Hepatocyte (in vitro differentiated cells): Measurements from ENCODE around the gene GPER1. TPM values are rescaled to one million over a fixed set of nuclear protein-coding genes. Genes with fewer than 3 reads are reported as not detected.

Experiments used
- DNase-seq: peaks from one replicate; pipeline ENCODE4 v3.0.0-alpha.2; 2016; ENCODE audit warnings: low spot score
- H2AFZ ChIP-seq: fragments of 200-600 bp; sonication (generic); 2 replicates; pipeline ENCODE4 v1.6.0; 2016; ENCODE audit warnings: antibody characterized with exemption, mild to moderate bottlenecking
- H3K27ac ChIP-seq: fragments of 200-600 bp; sonication (generic); 2 replicates; pipeline ENCODE4 v1.5.1; 2016; ENCODE audit warnings: mild to moderate bottlenecking
- H3K27me3 ChIP-seq: fragments of 200-600 bp; sonication (generic); 2 replicates; pipeline ENCODE4 v1.6.1; 2016
- H3K36me3 ChIP-seq: fragments of 200-600 bp; sonication (generic); replicated peaks from 2 replicates; pipeline ENCODE4 v1.5.1; 2016; ENCODE audit warnings: low read depth; ENCODE audit not compliant: insufficient read depth
- H3K4me1 ChIP-seq: fragments of 200-600 bp; sonication (generic); 2 replicates; pipeline ENCODE4 v1.5.1; 2016; ENCODE audit warnings: mild to moderate bottlenecking, moderate library complexity; ENCODE audit not compliant: insufficient read depth
- H3K4me2 ChIP-seq: fragments of 200-600 bp; sonication (generic); 2 replicates; pipeline ENCODE4 v1.6.0; 2016
- H3K4me3 ChIP-seq: fragments of 200-600 bp; sonication (generic); 2 replicates; pipeline ENCODE4 v1.5.1; 2016; ENCODE audit warnings: mild to moderate bottlenecking
- H3K79me2 ChIP-seq: fragments of 200-600 bp; sonication (generic); 2 replicates; pipeline ENCODE4 v1.6.0; 2017; ENCODE audit warnings: mild to moderate bottlenecking
- H3K9me2 ChIP-seq: fragments of 200-600 bp; sonication (generic); replicated peaks from 2 replicates; pipeline ENCODE4 v1.6.0; 2017; ENCODE audit warnings: mild to moderate bottlenecking; ENCODE audit not compliant: insufficient read depth
- H3K9me3 ChIP-seq: fragments of 200-600 bp; sonication (generic); 2 replicates; pipeline ENCODE4 v1.5.1; 2016; ENCODE audit warnings: low read depth, mild to moderate bottlenecking
- H4K20me1 ChIP-seq: fragments of 200-600 bp; sonication (generic); 2 replicates; pipeline ENCODE4 v1.6.0; 2016; ENCODE audit warnings: mild to moderate bottlenecking; ENCODE audit not compliant: insufficient read depth, poor library complexity, severe bottlenecking
- EZH2 ChIP-seq: fragments of 200-600 bp; sonication (generic); IDR thresholded peaks from 2 replicates; pipeline ENCODE4 v1.6.1; 2016; ENCODE audit warnings: antibody characterized with exemption, mild to moderate bottlenecking, borderline replicate concordance
- EZH2phosphoT487 ChIP-seq: fragments of 200-600 bp; sonication (generic); IDR thresholded peaks from one replicate; pipeline ENCODE4 v1.6.1; 2018; ENCODE audit warnings: antibody characterized with exemption, mild to moderate bottlenecking, low read depth, moderate library complexity; ENCODE audit not compliant: unreplicated experiment, severe bottlenecking
- WGBS: methylation state at CpG from one replicate; pipeline ENCODE4 v1.1.6; 2016; ENCODE audit warnings: low lambda C conversion rate; ENCODE audit errors: missing lambda C conversion rate; 5-methylcytosine and 5-hydroxymethylcytosine counted together
- polyA plus RNA-seq: library from polyadenylated mRNA; unstranded; fragments of >200 nt; fragmentation: Nextera tagmentation; extraction: Ambion mirVana; gene quantifications from 2 replicates; pipeline ENCODE4 v1.2.1, GENCODE V29; 2016
- total RNA-seq: library from RNA; depleted of rRNA; stranded (reverse); fragments of >200 nt; gene quantifications from 2 replicates; pipeline ENCODE4 v1.2.3, GENCODE V29; 2014
- TF ChIP-seq, protein P1 (sequence below): fragments of 200-600 bp; sonication (generic); IDR thresholded peaks from 2 replicates; pipeline ENCODE4 v1.5.1; 2016; ENCODE audit warnings: antibody characterized with exemption, mild to moderate bottlenecking; ENCODE audit not compliant: poor library complexity

Gene GPER1
- total and polyA plus RNA-seq, 2 experiments from 2014 or later, result 4.5 to 11.1 TPM

DNA sequence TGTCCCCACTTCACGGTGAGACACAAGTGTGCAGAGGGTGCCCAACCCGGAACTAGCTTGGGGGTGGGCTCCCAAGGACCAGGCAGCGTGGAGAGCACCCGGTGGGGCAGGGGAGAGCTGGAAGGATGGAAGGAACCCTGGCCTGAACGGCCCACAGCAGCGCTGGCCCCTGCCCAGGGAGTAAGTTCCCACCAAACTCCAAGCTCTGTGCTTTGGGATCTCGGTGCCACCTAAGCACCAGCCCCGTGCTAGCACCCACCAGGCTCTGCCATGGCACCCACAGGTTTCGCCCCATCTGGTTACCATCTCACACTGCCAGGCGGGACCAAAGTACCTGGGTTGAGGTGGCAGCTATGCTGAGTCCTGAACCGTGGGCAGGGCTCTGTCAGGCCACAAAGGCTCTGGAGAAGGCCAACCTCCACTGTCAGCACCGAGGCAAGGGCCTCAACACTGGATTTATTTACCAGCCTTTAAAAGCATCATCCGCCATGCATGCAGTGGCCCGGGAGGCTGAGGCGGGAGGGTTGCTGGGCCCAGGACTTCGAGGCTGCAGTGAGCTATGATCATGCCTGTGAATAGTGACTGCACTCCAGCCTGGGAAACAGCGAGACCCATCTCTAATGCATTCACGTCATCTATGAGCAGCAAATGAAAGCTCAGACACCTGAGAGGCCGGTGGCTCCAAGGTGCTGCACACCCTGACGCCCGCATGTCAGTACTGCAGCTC lies 16.0 kb downstream of the GPER1 start:
- Histone ChIP-seq H3K4me1 (peaks cover 8% of the 10 kb centered on the region), H3K27ac (peak overlapping the region; percentile 68), H4K20me1 (no peaks in the 10 kb centered on the region), H3K9me2 (no peaks in the 10 kb centered on the region), H3K27me3 (no peaks in the 10 kb centered on the region), H3K9me3 (no peaks in the 10 kb centered on the region), H3K36me3 (no peaks in the 10 kb centered on the region), H3K4me2 (no peak overlapping the region), H3K4me3 (no peak overlapping the region), H2AFZ (no peak overlapping the region), H3K79me2 (no peaks in the 10 kb centered on the region)
- TF ChIP-seq EZH2, result no peak
- WGBS, result 93% methylated on average over 21 of the region's 21 CpGs
- no peak for DNase-seq

- Histone ChIP-seq H3K9me3 (no peaks in the 10 kb centered on the region), H3K4me3 (no peak overlapping the region), H3K27ac (no peak overlapping the region), H4K20me1 (no peaks in the 10 kb centered on the region), H3K79me2 (no peaks in the 10 kb centered on the region), H3K4me1 (peaks cover 8% of the 10 kb centered on the region), H3K27me3 (no peaks in the 10 kb centered on the region), H2AFZ (no peak overlapping the region), H3K9me2 (no peaks in the 10 kb centered on the region), H3K4me2 (no peak overlapping the region), H3K36me3 (no peaks in the 10 kb centered on the region)
- WGBS, result 87% methylated on average over 13 of the region's 13 CpGs
- no peak for DNase-seq
- TF ChIP-seq EZH2phosphoT487, result no peak
- TF ChIP-seq, protein P1, sequence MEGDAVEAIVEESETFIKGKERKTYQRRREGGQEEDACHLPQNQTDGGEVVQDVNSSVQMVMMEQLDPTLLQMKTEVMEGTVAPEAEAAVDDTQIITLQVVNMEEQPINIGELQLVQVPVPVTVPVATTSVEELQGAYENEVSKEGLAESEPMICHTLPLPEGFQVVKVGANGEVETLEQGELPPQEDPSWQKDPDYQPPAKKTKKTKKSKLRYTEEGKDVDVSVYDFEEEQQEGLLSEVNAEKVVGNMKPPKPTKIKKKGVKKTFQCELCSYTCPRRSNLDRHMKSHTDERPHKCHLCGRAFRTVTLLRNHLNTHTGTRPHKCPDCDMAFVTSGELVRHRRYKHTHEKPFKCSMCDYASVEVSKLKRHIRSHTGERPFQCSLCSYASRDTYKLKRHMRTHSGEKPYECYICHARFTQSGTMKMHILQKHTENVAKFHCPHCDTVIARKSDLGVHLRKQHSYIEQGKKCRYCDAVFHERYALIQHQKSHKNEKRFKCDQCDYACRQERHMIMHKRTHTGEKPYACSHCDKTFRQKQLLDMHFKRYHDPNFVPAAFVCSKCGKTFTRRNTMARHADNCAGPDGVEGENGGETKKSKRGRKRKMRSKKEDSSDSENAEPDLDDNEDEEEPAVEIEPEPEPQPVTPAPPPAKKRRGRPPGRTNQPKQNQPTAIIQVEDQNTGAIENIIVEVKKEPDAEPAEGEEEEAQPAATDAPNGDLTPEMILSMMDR, result no peak
- TF ChIP-seq EZH2, result no peak
Measured at GRCh38 chr7:1104516-1105179, 16.7 kb downstream of the GPER1 start.

DNA sequence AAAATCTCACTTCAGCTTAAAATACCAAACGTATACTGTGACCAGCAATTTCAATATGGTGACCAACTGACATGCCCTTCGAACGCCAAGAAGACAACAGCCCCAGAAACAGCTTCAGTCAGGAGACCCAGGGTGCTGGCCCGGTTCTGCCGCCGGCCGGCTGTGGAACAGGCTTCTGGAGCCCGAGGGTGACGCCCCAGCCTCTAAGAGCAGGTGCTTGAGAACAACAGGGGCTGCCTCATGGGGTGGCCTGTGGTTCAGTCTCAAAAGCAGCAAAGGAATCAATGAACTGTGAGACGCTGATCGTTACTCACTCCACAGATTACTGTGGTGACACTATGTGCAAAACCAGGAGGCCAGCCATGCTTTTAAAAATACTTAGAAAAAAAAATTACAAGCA lies 17.3 kb downstream of the GPER1 start:
- no peaks in the 10 kb centered on the region for H3K27me3 ChIP-seq
- peaks cover 8% of the 10 kb centered on the region for H3K4me1 ChIP-seq
- H4K20me1 ChIP-seq, result no peaks in the 10 kb centered on the region

More for the DNA sequence above, 17.3 kb downstream of the GPER1 start:
- DNase-seq, result no peak
- TF ChIP-seq, protein P1, result no peak
- no peak for TF ChIP-seq EZH2
- no peak for TF ChIP-seq EZH2phosphoT487
- Histone ChIP-seq H3K4me2 (no peak overlapping the region), H3K36me3 (no peaks in the 10 kb centered on the region), H3K4me3 (no peak overlapping the region), H3K9me3 (no peaks in the 10 kb centered on the region), H3K27ac (no peak overlapping the region), H2AFZ (no peak overlapping the region), H3K79me2 (no peaks in the 10 kb centered on the region), H3K9me2 (no peaks in the 10 kb centered on the region)
- 90% methylated on average over 11 of the region's 11 CpGs for WGBS
